Heart left ventricle (tissue), 13 donors: ENCODE results near the gene SLC37A4.
"Not testable (repeated sequence)": the region's sequence is repeated elsewhere in the genome, so short reads cannot be mapped to it uniquely, and the experiment has no call there.

Source experiments
- POLR2A ChIP-seq, 2 donors: fragments of 450-650 bp; IDR thresholded peaks; one replicate each; pipeline ENCODE4 v1.6.1; 2017; ENCODE audit warnings: antibody characterized with exemption in 2 of 2, mild to moderate bottlenecking in 2 of 2, moderate library complexity in 2 of 2
- TF ChIP-seq, protein P1 (sequence below), 12 donors: fragments of 200-600 bp; sonication (generic) in 4 of 12; IDR thresholded peaks; one replicate each; pipeline versions ENCODE4 v1.5.0 to v1.8.0; 2018 to 2022; ENCODE audit warnings: antibody characterized with exemption in 12 of 12, mild to moderate bottlenecking in 5 of 12
- donor health status: ischemic (EF 13 %, LVEDD 7.1; RV severe dilation, severe dysfunction).
- donor health status: DM: no; HTN: yes; CAD: no.
- donor health status: DM: no; HTN: no; CAD: no.
- donor health status: ischemic (EF 25% LVEDD 6.9; RV normal size, moderate dysfunction).
- donor health status: ischemic (EF 25% LVEDD 5.7; RV mildly dilated, moderate dysfunction).
- donor health status: ischemic (EF 35%, LVEDD 5.7; RV mildly dilated, moderate dysfunction).
- donor health status: nonischemic (EF 11% LVEDD 7.7; RV severe dilation, severe dysfunction).
- donor health status: DM: yes; HTN: yes; CAD: no.
- donor health status: PGD.
- donor health status: ischemic (EF 29% LVEDD 5.4; RV normal size, mild dysfunction).
- donor health status: nonischemic (EF 23%, LVEDD 6.1; RV moderate dilation, normal function).

DNA sequence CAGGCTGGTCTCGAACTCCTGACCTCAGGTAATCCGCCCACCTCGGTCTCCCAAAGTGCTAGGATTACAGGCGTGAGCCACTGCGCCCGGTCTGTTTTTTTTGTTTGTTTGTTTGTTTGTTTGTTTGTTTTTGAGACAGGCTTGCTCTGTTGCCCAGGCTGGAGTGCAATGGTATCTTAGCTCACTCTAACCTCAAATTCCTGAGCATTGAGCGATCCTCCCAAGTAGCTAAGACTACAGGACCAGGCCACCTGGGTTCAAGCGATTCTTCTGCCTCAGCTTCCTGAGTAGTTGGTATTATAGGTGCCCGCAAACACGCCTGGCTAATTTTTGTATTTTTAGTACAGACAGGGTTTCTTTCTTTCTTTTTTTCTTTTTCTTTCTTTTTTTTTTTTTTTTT, 2.7 kb upstream of the SLC37A4 start:
- TF ChIP-seq, protein P1, sequence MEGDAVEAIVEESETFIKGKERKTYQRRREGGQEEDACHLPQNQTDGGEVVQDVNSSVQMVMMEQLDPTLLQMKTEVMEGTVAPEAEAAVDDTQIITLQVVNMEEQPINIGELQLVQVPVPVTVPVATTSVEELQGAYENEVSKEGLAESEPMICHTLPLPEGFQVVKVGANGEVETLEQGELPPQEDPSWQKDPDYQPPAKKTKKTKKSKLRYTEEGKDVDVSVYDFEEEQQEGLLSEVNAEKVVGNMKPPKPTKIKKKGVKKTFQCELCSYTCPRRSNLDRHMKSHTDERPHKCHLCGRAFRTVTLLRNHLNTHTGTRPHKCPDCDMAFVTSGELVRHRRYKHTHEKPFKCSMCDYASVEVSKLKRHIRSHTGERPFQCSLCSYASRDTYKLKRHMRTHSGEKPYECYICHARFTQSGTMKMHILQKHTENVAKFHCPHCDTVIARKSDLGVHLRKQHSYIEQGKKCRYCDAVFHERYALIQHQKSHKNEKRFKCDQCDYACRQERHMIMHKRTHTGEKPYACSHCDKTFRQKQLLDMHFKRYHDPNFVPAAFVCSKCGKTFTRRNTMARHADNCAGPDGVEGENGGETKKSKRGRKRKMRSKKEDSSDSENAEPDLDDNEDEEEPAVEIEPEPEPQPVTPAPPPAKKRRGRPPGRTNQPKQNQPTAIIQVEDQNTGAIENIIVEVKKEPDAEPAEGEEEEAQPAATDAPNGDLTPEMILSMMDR (IDR thresholded peaks at IDR 0.05), result not testable (repeated sequence)
- not testable (repeated sequence) for TF ChIP-seq POLR2A (IDR thresholded peaks at IDR 0.05)
